NCI-H82 treated with DMSO at 0.1 percent for 48 hours (cell line): Measurements from ENCODE around the gene LUZP2.

Experiments used
- DNase-seq: peaks from one replicate; lab custom pipeline; 2025; ENCODE audit not compliant: unreplicated experiment; lab: John Stamatoyannopoulos, UW

The LUZP2 gene

GRCh38 chr11:24496736-24497725, at the start of gene LUZP2:
TSS of gene LUZP2 (plus strand) at chr11:24497053.
- no peak for DNase-seq

- no peak for DNase-seq
These were observed 43.6 kb upstream of the LUZP2 start for GRCh38 chr11:24453129-24453718.

- no peak for DNase-seq
These were observed 38.9 kb upstream of the LUZP2 start for GRCh38 chr11:24457985-24458384.

GRCh38 chr11:24470431-24470830, 26.4 kb upstream of the LUZP2 start:
- DNase-seq = no peak

GRCh38 chr11:24471084-24471483, 25.8 kb upstream of the LUZP2 start:
- no peak for DNase-seq

GRCh38 chr11:24478718-24479117, 18.1 kb upstream of the LUZP2 start:
- DNase-seq = no peak

- no peak for DNase-seq
These were observed 7.4 kb upstream of the LUZP2 start for GRCh38 chr11:24489477-24489876.

- no peak for DNase-seq
These were observed 492 bp upstream of the LUZP2 start for GRCh38 chr11:24496386-24496735.

- DNase-seq = no peak
These were observed 978 bp downstream of the LUZP2 start for GRCh38 chr11:24497831-24498230.

GRCh38 chr11:24502425-24502824, 5.6 kb downstream of the LUZP2 start:
- no peak for DNase-seq

GRCh38 chr11:24509114-24509513, 12.3 kb downstream of the LUZP2 start:
- DNase-seq = no peak

- DNase-seq = no peak
These were observed 14.7 kb downstream of the LUZP2 start for GRCh38 chr11:24511511-24511910.

- DNase-seq = no peak
These were observed 16.8 kb downstream of the LUZP2 start for GRCh38 chr11:24513479-24514218.

- no peak for DNase-seq
These were observed 17.4 kb downstream of the LUZP2 start for GRCh38 chr11:24514219-24514594.

- no peak for DNase-seq
These were observed 18.8 kb downstream of the LUZP2 start for GRCh38 chr11:24515632-24516031.

- no peak for DNase-seq
These were observed 19.8 kb downstream of the LUZP2 start for GRCh38 chr11:24516638-24517037.

GRCh38 chr11:24521601-24522000, 24.7 kb downstream of the LUZP2 start:
- DNase-seq = no peak

- no peak for DNase-seq
These were observed 27.3 kb downstream of the LUZP2 start for GRCh38 chr11:24524156-24524555.

GRCh38 chr11:24531528-24531927, 34.7 kb downstream of the LUZP2 start:
- no peak for DNase-seq

GRCh38 chr11:24543771-24544170, 46.9 kb downstream of the LUZP2 start:
- DNase-seq = no peak

GRCh38 chr11:24556693-24557092, 59.8 kb downstream of the LUZP2 start:
- no peak for DNase-seq

GRCh38 chr11:24559315-24559714, 62.5 kb downstream of the LUZP2 start:
- no peak for DNase-seq
